Ishikawa (cell line): ENCODE measurements around the gene AKNA.

Source experiments
- CEBPB ChIP-seq: IDR thresholded peaks from 2 replicates; pipeline ENCODE4 v1.6.1; 2012
- CREB1 ChIP-seq: IDR thresholded peaks from 2 replicates; pipeline ENCODE4 v1.6.1; 2012; ENCODE audit warnings: low read depth
- EGR1 ChIP-seq: IDR thresholded peaks from 2 replicates; pipeline ENCODE4 v1.6.1; 2012
- EP300 ChIP-seq: IDR thresholded peaks from 2 replicates; pipeline ENCODE4 v1.6.1; 2012; ENCODE audit warnings: borderline replicate concordance
- FOXM1 ChIP-seq: IDR thresholded peaks from 2 replicates; pipeline ENCODE4 v1.6.1; 2012; ENCODE audit warnings: low read depth, borderline replicate concordance
- MAX ChIP-seq: IDR thresholded peaks from 2 replicates; pipeline ENCODE4 v1.6.1; 2012
- NFIC ChIP-seq: IDR thresholded peaks from 2 replicates; pipeline ENCODE4 v1.6.1; 2012
- RAD21 ChIP-seq: IDR thresholded peaks from 2 replicates; pipeline ENCODE4 v1.6.1; 2012; ENCODE audit warnings: low read depth
- TAF1 ChIP-seq: IDR thresholded peaks from 2 replicates; pipeline ENCODE4 v1.6.1; 2012; ENCODE audit warnings: low read depth, mild to moderate bottlenecking
- TCF12 ChIP-seq: IDR thresholded peaks from 2 replicates; pipeline ENCODE4 v1.6.1; 2012; ENCODE audit warnings: low read depth
- TEAD4 ChIP-seq: IDR thresholded peaks from 2 replicates; pipeline ENCODE4 v1.6.1; 2012
- YY1 ChIP-seq: IDR thresholded peaks from 2 replicates; pipeline ENCODE4 v1.6.1; 2012; ENCODE audit warnings: low read depth
- ZBTB7A ChIP-seq: IDR thresholded peaks from 2 replicates; pipeline ENCODE4 v1.6.1; 2012; ENCODE audit warnings: low read depth
- TF ChIP-seq, protein P1 (sequence below): IDR thresholded peaks from 2 replicates; pipeline ENCODE4 v1.6.1; 2012
- TF ChIP-seq, protein P2 (sequence below): IDR thresholded peaks from 2 replicates; pipeline ENCODE4 v1.6.1; 2012; ENCODE audit warnings: low read depth, mild to moderate bottlenecking

The AKNA gene

DNA sequence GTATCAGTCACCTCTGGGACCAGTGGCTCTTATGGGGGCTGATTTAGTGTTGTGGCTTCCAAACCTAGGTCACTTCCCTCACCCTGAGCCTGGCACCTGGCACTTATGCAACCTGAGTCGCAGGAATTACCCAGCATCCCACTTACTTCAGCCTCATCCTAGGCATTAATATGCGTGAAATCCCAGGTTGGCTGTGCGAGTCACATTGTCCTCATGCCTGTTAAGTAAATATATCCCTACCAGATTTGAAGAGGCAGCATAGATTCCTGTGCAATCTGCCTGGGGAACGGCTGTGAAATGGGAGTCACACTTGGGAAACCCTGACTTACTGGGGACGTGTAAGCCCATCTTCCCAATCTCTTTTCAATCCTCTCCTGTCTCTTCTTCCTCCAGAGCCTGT, 42.7 kb upstream of the AKNA start:
- TF ChIP-seq, protein P1, sequence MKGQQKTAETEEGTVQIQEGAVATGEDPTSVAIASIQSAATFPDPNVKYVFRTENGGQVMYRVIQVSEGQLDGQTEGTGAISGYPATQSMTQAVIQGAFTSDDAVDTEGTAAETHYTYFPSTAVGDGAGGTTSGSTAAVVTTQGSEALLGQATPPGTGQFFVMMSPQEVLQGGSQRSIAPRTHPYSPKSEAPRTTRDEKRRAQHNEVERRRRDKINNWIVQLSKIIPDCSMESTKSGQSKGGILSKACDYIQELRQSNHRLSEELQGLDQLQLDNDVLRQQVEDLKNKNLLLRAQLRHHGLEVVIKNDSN, result no peak

DNA sequence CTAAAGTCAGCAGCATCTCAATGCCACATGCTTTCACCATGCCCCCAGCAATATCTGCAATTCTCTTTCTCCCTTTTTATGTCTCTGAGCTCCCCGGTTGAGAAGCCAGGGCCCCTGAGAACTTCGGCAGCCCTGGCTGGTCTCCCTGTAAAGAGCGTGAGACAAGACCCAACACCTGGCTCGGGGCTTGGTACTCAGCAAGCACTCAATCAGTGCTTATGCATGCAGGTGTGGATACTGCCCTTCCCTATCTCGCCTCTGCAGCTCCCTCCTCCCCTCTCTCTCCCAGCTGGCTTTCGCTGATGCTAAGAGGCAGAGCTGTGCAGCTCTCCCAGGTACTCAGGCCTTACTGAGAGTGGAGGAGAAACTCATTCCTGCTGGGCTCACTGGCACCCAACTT, 41.7 kb upstream of the AKNA start:
- TF ChIP-seq TAF1, result no peak

- TF ChIP-seq, protein P1, result no peak
- TF ChIP-seq RAD21 (no peak), TAF1 (no peak), EGR1 (no peak), YY1 (no peak), CREB1 (no peak), FOXM1 (no peak), CEBPB (no peak), NFIC (no peak), EP300 (no peak), ZBTB7A (no peak)
Measured at GRCh38 chr9:114428466-114428865, 40.7 kb upstream of the AKNA start.

GRCh38 chr9:114427644-114428043, 39.9 kb upstream of the AKNA start:
- no peak for TF ChIP-seq CREB1
- TF ChIP-seq TCF12, result no peak
- no peak for TF ChIP-seq RAD21
- TF ChIP-seq NFIC, result no peak
- no peak for TF ChIP-seq EGR1
- TF ChIP-seq EP300, result no peak
- no peak for TF ChIP-seq TEAD4
- TF ChIP-seq CEBPB, result no peak
- TF ChIP-seq ZBTB7A, result no peak
- TF ChIP-seq, protein P1, result no peak
- no peak for TF ChIP-seq MAX
- no peak for TF ChIP-seq YY1
- TF ChIP-seq, protein P2, sequence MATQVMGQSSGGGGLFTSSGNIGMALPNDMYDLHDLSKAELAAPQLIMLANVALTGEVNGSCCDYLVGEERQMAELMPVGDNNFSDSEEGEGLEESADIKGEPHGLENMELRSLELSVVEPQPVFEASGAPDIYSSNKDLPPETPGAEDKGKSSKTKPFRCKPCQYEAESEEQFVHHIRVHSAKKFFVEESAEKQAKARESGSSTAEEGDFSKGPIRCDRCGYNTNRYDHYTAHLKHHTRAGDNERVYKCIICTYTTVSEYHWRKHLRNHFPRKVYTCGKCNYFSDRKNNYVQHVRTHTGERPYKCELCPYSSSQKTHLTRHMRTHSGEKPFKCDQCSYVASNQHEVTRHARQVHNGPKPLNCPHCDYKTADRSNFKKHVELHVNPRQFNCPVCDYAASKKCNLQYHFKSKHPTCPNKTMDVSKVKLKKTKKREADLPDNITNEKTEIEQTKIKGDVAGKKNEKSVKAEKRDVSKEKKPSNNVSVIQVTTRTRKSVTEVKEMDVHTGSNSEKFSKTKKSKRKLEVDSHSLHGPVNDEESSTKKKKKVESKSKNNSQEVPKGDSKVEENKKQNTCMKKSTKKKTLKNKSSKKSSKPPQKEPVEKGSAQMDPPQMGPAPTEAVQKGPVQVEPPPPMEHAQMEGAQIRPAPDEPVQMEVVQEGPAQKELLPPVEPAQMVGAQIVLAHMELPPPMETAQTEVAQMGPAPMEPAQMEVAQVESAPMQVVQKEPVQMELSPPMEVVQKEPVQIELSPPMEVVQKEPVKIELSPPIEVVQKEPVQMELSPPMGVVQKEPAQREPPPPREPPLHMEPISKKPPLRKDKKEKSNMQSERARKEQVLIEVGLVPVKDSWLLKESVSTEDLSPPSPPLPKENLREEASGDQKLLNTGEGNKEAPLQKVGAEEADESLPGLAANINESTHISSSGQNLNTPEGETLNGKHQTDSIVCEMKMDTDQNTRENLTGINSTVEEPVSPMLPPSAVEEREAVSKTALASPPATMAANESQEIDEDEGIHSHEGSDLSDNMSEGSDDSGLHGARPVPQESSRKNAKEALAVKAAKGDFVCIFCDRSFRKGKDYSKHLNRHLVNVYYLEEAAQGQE, result no peak
- TF ChIP-seq TAF1, result no peak
- no peak for TF ChIP-seq FOXM1

- TF ChIP-seq, protein P2, result no peak
Measured at GRCh38 chr9:114426046-114426948, 38.5 kb upstream of the AKNA start.

DNA sequence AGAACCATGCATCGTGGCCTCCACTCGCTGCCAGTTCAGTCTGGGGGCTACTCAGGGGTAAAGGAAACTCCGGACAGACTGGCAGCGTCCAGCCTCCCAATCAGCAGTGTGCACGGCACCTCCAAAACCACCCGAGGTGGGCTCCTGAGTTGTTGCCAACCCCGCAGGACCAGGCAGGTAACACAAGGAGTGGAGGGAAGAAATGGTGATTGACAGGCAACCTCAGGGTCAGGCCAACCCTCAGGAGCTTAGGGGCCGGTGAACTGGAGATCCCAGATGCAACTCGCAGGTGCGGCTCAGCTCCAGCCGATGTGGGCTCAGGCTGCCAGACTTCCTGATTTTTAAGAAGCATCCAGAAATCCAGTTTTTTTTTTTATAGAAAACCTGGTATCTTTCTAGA, 37.3 kb upstream of the AKNA start:
- TF ChIP-seq, protein P2, result no peak
- no peak for TF ChIP-seq YY1
- no peak for TF ChIP-seq CREB1
- no peak for TF ChIP-seq CEBPB
- no peak for TF ChIP-seq FOXM1
- TF ChIP-seq TCF12, result no peak
- no peak for TF ChIP-seq EGR1
- TF ChIP-seq, protein P1, result no peak
- TF ChIP-seq EP300, result no peak
- no peak for TF ChIP-seq TAF1
- TF ChIP-seq NFIC, result no peak
- TF ChIP-seq RAD21, result no peak
- no peak for TF ChIP-seq ZBTB7A
- TF ChIP-seq MAX, result no peak
- TF ChIP-seq TEAD4, result no peak
